GM23338 (cell line): ENCODE measurements around the gene FAF2. TPM values are rescaled to one million over a fixed set of nuclear protein-coding genes. Genes with fewer than 3 reads are reported as not detected.

Source experiments
- ATAC-seq: fragments of 200-7000 bp; cut with Tn5 transposase; 3 replicates; pipeline ENCODE4 v1.9.1; 2020
- DNase-seq: peaks from one replicate; pipeline ENCODE4 v3.0.0-alpha.2; 2015; ENCODE audit warnings: low spot score
- H2AFZ ChIP-seq: fragments of 200-600 bp; sonication (generic); 2 replicates; pipeline ENCODE4 v1.8.0; 2016; ENCODE audit warnings: antibody characterized with exemption, mild to moderate bottlenecking, moderate library complexity
- H3F3A ChIP-seq: fragments of 200-600 bp; sonication (generic); replicated peaks from 2 replicates; pipeline ENCODE4 v1.8.0; 2017; ENCODE audit warnings: antibody characterized with exemption, mixed run types, low read depth
- H3K27ac ChIP-seq: fragments of 200-600 bp; sonication (generic); 2 replicates; pipeline ENCODE4 v1.6.1; 2016; ENCODE audit warnings: low read depth
- H3K27me3 ChIP-seq: fragments of 200-600 bp; sonication (generic); 2 replicates; pipeline ENCODE4 v1.8.0; 2016; ENCODE audit warnings: mild to moderate bottlenecking, mixed run types, moderate library complexity; ENCODE audit not compliant: insufficient read depth
- H3K36me3 ChIP-seq: fragments of 200-600 bp; sonication (generic); 2 replicates; pipeline ENCODE4 v1.8.0; 2016; ENCODE audit warnings: mild to moderate bottlenecking; ENCODE audit not compliant: insufficient read depth
- H3K4me1 ChIP-seq: fragments of 200-600 bp; sonication (generic); 2 replicates; pipeline ENCODE4 v1.8.0; 2016; ENCODE audit warnings: mild to moderate bottlenecking, moderate library complexity; ENCODE audit not compliant: insufficient read depth
- H3K4me2 ChIP-seq: fragments of 200-600 bp; sonication (generic); 2 replicates; pipeline ENCODE4 v1.7.1; 2017; ENCODE audit warnings: mixed run types
- H3K4me3 ChIP-seq: fragments of 200-600 bp; sonication (generic); 2 replicates; pipeline ENCODE4 v1.6.1; 2016; ENCODE audit warnings: mixed run types
- H3K79me2 ChIP-seq: fragments of 200-600 bp; sonication (generic); replicated peaks from 2 replicates; pipeline ENCODE4 v1.8.0; 2017; ENCODE audit warnings: mild to moderate bottlenecking; ENCODE audit not compliant: insufficient read depth
- H3K9me2 ChIP-seq: fragments of 200-600 bp; sonication (generic); 2 replicates; pipeline ENCODE4 v1.8.0; 2017; ENCODE audit not compliant: insufficient read depth
- H4K20me1 ChIP-seq: fragments of 200-600 bp; sonication (generic); replicated peaks from 2 replicates; pipeline ENCODE4 v1.8.0; 2017; ENCODE audit warnings: mild to moderate bottlenecking; ENCODE audit not compliant: insufficient read depth
- H3K27ac Mint-ChIP-seq: 2 replicates; pipeline ENCODE4 v1.8.0; 2020; ENCODE audit warnings: inconsistent platforms, mild to moderate bottlenecking, moderate library complexity, mixed read lengths
- H3K27me3 Mint-ChIP-seq: 3 replicates; pipeline ENCODE4 v1.8.0; 2022; ENCODE audit warnings: low read depth, mild to moderate bottlenecking, moderate library complexity, mixed read lengths, inconsistent platforms; ENCODE audit not compliant: insufficient read depth, poor library complexity
- H3K36me3 Mint-ChIP-seq: 3 replicates; pipeline ENCODE4 v1.8.0; 2021; ENCODE audit warnings: low read depth, mild to moderate bottlenecking, inconsistent platforms, moderate library complexity, mixed read lengths
- H3K4me1 Mint-ChIP-seq: 3 replicates; pipeline ENCODE4 v1.8.0; 2020; ENCODE audit warnings: mild to moderate bottlenecking, inconsistent platforms, mixed read lengths
- H3K4me3 Mint-ChIP-seq: 3 replicates; pipeline ENCODE4 v1.8.0; 2021; ENCODE audit warnings: moderate library complexity, mild to moderate bottlenecking, inconsistent platforms, mixed read lengths
- H3K9me3 Mint-ChIP-seq: 3 replicates; pipeline ENCODE4 v1.8.0; 2020; ENCODE audit warnings: moderate library complexity, mild to moderate bottlenecking, inconsistent platforms, mixed read lengths
- CTCF ChIP-seq, 2 experiments: fragments of 200-600 bp in 1 of 2; sonication (generic) in 1 of 2; conservative IDR thresholded peaks; 2 replicates each; pipeline versions ENCODE4 v1.5.1 to v1.6.1; 2016 to 2017; ENCODE audit warnings: antibody characterized with exemption in 2 of 2, low read depth in 2 of 2, mild to moderate bottlenecking in 2 of 2, moderate library complexity in 1 of 2
- ETS1 ChIP-seq: IDR thresholded peaks from 2 replicates; pipeline ENCODE4 v1.6.1; 2016; ENCODE audit warnings: antibody characterized with exemption
- EZH2 ChIP-seq: fragments of 200-600 bp; sonication (generic); IDR thresholded peaks from one replicate; pipeline ENCODE4 v1.8.0; 2017; ENCODE audit warnings: antibody characterized with exemption, mild to moderate bottlenecking, low read depth; ENCODE audit not compliant: unreplicated experiment
- EZH2phosphoT487 ChIP-seq: fragments of 200-600 bp; sonication (generic); IDR thresholded peaks from one replicate; pipeline ENCODE4 v1.8.1; 2018; ENCODE audit warnings: antibody characterized with exemption; ENCODE audit not compliant: unreplicated experiment
- JUNB ChIP-seq: IDR thresholded peaks from one replicate; pipeline ENCODE4 v1.6.1; 2016; ENCODE audit warnings: antibody characterized with exemption; ENCODE audit not compliant: unreplicated experiment
- NANOG ChIP-seq: IDR thresholded peaks from 2 replicates; pipeline ENCODE4 v1.6.1; 2016; ENCODE audit warnings: antibody characterized with exemption, borderline replicate concordance
- POLR2AphosphoS5 ChIP-seq: IDR thresholded peaks from 2 replicates; pipeline ENCODE4 v1.6.1; 2016; ENCODE audit warnings: antibody characterized with exemption, low read depth
- STAT1 ChIP-seq: IDR thresholded peaks from one replicate; pipeline ENCODE4 v1.6.1; 2016; ENCODE audit warnings: antibody characterized with exemption; ENCODE audit not compliant: unreplicated experiment
- ZNF114 ChIP-seq: fragments of 250-450 bp; sonication (Bioruptor Pico); IDR thresholded peaks from 2 replicates; pipeline ENCODE4 v1.5.0; 2020; ENCODE audit warnings: mild to moderate bottlenecking, moderate library complexity
- polyA plus RNA-seq: library from polyadenylated mRNA; unstranded; fragments of >200 nt; fragmentation: Nextera tagmentation; extraction: Ambion mirVana; gene quantifications from 2 replicates; pipeline ENCODE4 v1.2.1, GENCODE V29; 2016
- total RNA-seq: library from RNA; depleted of rRNA; stranded (reverse); fragments of >200 nt; shearing (Covaris generic); gene quantifications from 2 replicates; pipeline ENCODE4 v1.2.3, GENCODE V29; 2014

Gene FAF2
- total and polyA plus RNA-seq, 2 experiments from 2014 or later = 32.8 to 37.6 TPM

- peaks cover 1% of the 10 kb centered on the region for H3K27me3 Mint-ChIP-seq
- Histone ChIP-seq H3K9me2 (no peaks in the 10 kb centered on the region), H3K4me3 (no peak overlapping the region), H3K79me2 (0 out of 2 replicates have a peak, but pooled peaks cover 3% of the 10 kb centered on the region), H2AFZ (no peak overlapping the region), H3K4me2 (no peak overlapping the region), H3K36me3 (peaks cover 64% of the 10 kb centered on the region), H3K27ac (no peak overlapping the region), H4K20me1 (peaks cover 19% of the 10 kb centered on the region), H3K4me1 (no peaks in the 10 kb centered on the region), H3F3A (0 out of 2 replicates have a peak, but pooled peaks cover 5% of the 10 kb centered on the region), H3K27me3 (no peaks in the 10 kb centered on the region)
- peaks cover 62% of the 10 kb centered on the region for H3K36me3 Mint-ChIP-seq
- no peak overlapping the region for H3K27ac Mint-ChIP-seq
- DNase-seq (no peak), ATAC-seq (no peak)
- no peaks in the 10 kb centered on the region for H3K9me3 Mint-ChIP-seq
- TF ChIP-seq STAT1 (no peak), EZH2phosphoT487 (no peak), POLR2AphosphoS5 (no peak), JUNB (no peak), NANOG (no peak), ZNF114 (CRISPR knock-in tag) (no peak), ETS1 (no peak), EZH2 (no peak)
- H3K4me3 Mint-ChIP-seq = no peak overlapping the region
- peaks cover 4% of the 10 kb centered on the region; the same call in 1 of the 3 replicates for H3K4me1 Mint-ChIP-seq
Observed at GRCh38 chr5:176491101-176491502, 42.9 kb downstream of the FAF2 start.

GRCh38 chr5:176491901-176492300, 43.7 kb downstream of the FAF2 start:
- no peak overlapping the region for H3K27ac Mint-ChIP-seq
- no peak for ATAC-seq
- H3K4me1 ChIP-seq = no peaks in the 10 kb centered on the region
- H3K4me3 Mint-ChIP-seq = no peak overlapping the region
- H3K27me3 Mint-ChIP-seq = peaks cover under 1% of the 10 kb centered on the region
- no peaks in the 10 kb centered on the region for H3K9me2 ChIP-seq
- DNase-seq = no peak
- H4K20me1 ChIP-seq = peaks cover 17% of the 10 kb centered on the region
- no peak overlapping the region for H3K27ac ChIP-seq
- no peak overlapping the region for H2AFZ ChIP-seq
- H3K4me1 Mint-ChIP-seq = peaks cover 4% of the 10 kb centered on the region; the same call in 1 of the 3 replicates
- TF ChIP-seq NANOG (no peak), EZH2 (no peak), POLR2AphosphoS5 (no peak), ETS1 (no peak), CTCF (conservative IDR thresholded peaks at IDR 0.05; ENCODE audit: low read depth in 2 of 2) (no peak), EZH2phosphoT487 (no peak)
- peaks cover 63% of the 10 kb centered on the region for H3K36me3 Mint-ChIP-seq
- peaks cover 64% of the 10 kb centered on the region for H3K36me3 ChIP-seq
- H3K79me2 ChIP-seq = 0 out of 2 replicates have a peak, but pooled peaks cover 3% of the 10 kb centered on the region
- 0 out of 2 replicates have a peak, but pooled peaks cover 5% of the 10 kb centered on the region for H3F3A ChIP-seq
- H3K9me3 Mint-ChIP-seq = no peaks in the 10 kb centered on the region
- no peak overlapping the region for H3K4me2 ChIP-seq
- no peak overlapping the region for H3K4me3 ChIP-seq
- no peaks in the 10 kb centered on the region for H3K27me3 ChIP-seq
